Vagina (tissue), 2 donors: ENCODE measurements around the gene EPB41L2. TPM values are rescaled to one million over a fixed set of nuclear protein-coding genes. Genes with fewer than 3 reads are reported as not detected.
A peak's percentile ranks its signal among the peaks of the same experiment; 100 is the strongest.

Experiments
- DNase-seq, 2 donors: peaks; one replicate each; pipeline ENCODE4 v3.0.0-alpha.2; 2017; ENCODE audit errors: extremely low spot score in 2 of 2
- H3K27ac ChIP-seq: fragments of 200-600 bp; sonication (generic); one replicate; pipeline ENCODE4 v1.5.1; 2019
- H3K27me3 ChIP-seq: fragments of 200-600 bp; sonication (generic); one replicate; pipeline ENCODE4 v1.5.1; 2019
- H3K36me3 ChIP-seq, 2 donors: fragments of 200-600 bp; sonication (generic); one replicate each; pipeline ENCODE4 v1.5.1; 2017 to 2019
- H3K4me1 ChIP-seq: fragments of 200-600 bp; sonication (generic); one replicate; pipeline ENCODE4 v1.5.1; 2019
- H3K4me3 ChIP-seq, 2 donors: fragments of 200-600 bp; sonication (generic); 1 replicate in 1 of 2; 2 replicates in 1 of 2; pipeline ENCODE4 v1.5.1; 2016 to 2019
- H3K9me3 ChIP-seq: fragments of 200-600 bp; sonication (generic); one replicate; pipeline ENCODE4 v1.5.1; 2019
- CTCF ChIP-seq, 3 experiments: fragments of 450-650 bp in 2 of 3; fragments of 200-600 bp in 1 of 3; sonication (generic) in 1 of 3; IDR thresholded peaks; one replicate each; pipeline ENCODE4 v1.5.1; 2017 to 2019; ENCODE audit warnings: antibody characterized with exemption in 3 of 3, mild to moderate bottlenecking in 2 of 3, moderate library complexity in 2 of 3
- POLR2A ChIP-seq, 2 donors: fragments of 450-650 bp; IDR thresholded peaks; one replicate each; pipeline ENCODE4 v1.6.1; 2017; ENCODE audit warnings: antibody characterized with exemption in 2 of 2, mild to moderate bottlenecking in 2 of 2, moderate library complexity in 2 of 2
- POLR2AphosphoS5 ChIP-seq, 2 donors: sonication (generic); formaldehyde crosslinking; IDR thresholded peaks; one replicate each; pipeline ENCODE4 v1.9.0; 2017; ENCODE audit warnings: antibody characterized with exemption in 2 of 2, mild to moderate bottlenecking in 2 of 2, low read depth in 1 of 2; ENCODE audit not compliant: insufficient read depth in 1 of 2
- intact Hi-C: fragments of 100-400 bp; cut with DNase I; formaldehyde crosslinking; loops from one replicate; pipeline ENCODE4 v1.15.1; 2023
- total RNA-seq: library from RNA; depleted of rRNA; stranded (reverse); fragments of >200 nt; gene quantifications from one replicate; pipeline ENCODE4 v1.2.3, GENCODE V29; 2016

EPB41L2 gene
- 96.7 TPM for total RNA-seq

GRCh38 chr6:131063028-131063763, at the start of gene EPB41L2:
Gene EPB41L2 (minus strand): TSS chr6:131063245. CDS start chr6:130956485, 106,760 bp downstream.
- H3K36me3 ChIP-seq, result no peaks in the 10 kb centered on the region
- intact Hi-C loops, result loop anchor here (5.0 kb wide), 1 partner anchor 176 kb away; no protein-coding TSS in a partner anchor
- no peak for TF ChIP-seq CTCF (IDR thresholded peaks at IDR 0.05)
- TF ChIP-seq POLR2AphosphoS5 (IDR thresholded peaks at IDR 0.05; ENCODE audit: insufficient read depth in 1 of 2, low read depth in 1 of 2), result peak; percentile 23 to 88
- TF ChIP-seq POLR2A (IDR thresholded peaks at IDR 0.05), result peak; percentile 78 to 87
- no peak for DNase-seq
- H3K4me1 ChIP-seq, result peaks cover 14% of the 10 kb centered on the region
- H3K9me3 ChIP-seq, result no peaks in the 10 kb centered on the region
- peak within 1 kb of the TSS; percentile 91 for H3K27ac ChIP-seq
- no peaks in the 10 kb centered on the region for H3K27me3 ChIP-seq
- peak within 1 kb of the TSS; percentile 77 to 99 for H3K4me3 ChIP-seq

- intact Hi-C loops, result no loop called here
- TF ChIP-seq POLR2A (IDR thresholded peaks at IDR 0.05) (no peak), CTCF (IDR thresholded peaks at IDR 0.05) (no peak), POLR2AphosphoS5 (IDR thresholded peaks at IDR 0.05; ENCODE audit: insufficient read depth in 1 of 2, low read depth in 1 of 2) (no peak)
- no peak for DNase-seq
Observed at GRCh38 chr6:131112249-131112648, 49.2 kb upstream of the EPB41L2 start.

GRCh38 chr6:131107151-131107550, 44.1 kb upstream of the EPB41L2 start:
- Histone ChIP-seq H3K27me3 (no peaks in the 10 kb centered on the region), H3K27ac (no peak overlapping the region), H3K36me3 (no peaks in the 10 kb centered on the region), H3K4me3 (no peak overlapping the region), H3K4me1 (no peaks in the 10 kb centered on the region), H3K9me3 (no peaks in the 10 kb centered on the region)
- no peak for TF ChIP-seq POLR2A (IDR thresholded peaks at IDR 0.05)
- no peak for TF ChIP-seq POLR2AphosphoS5 (IDR thresholded peaks at IDR 0.05; ENCODE audit: insufficient read depth in 1 of 2, low read depth in 1 of 2)
- DNase-seq, result no peak
- intact Hi-C loops, result no loop called here

More at GRCh38 chr6:131112249-131112648, 49.2 kb upstream of the EPB41L2 start:
- Histone ChIP-seq H3K36me3 (no peaks in the 10 kb centered on the region), H3K4me1 (no peaks in the 10 kb centered on the region), H3K4me3 (no peak overlapping the region), H3K27ac (no peak overlapping the region), H3K9me3 (no peaks in the 10 kb centered on the region), H3K27me3 (no peaks in the 10 kb centered on the region)

GRCh38 chr6:131103901-131104300, 40.9 kb upstream of the EPB41L2 start:
- Histone ChIP-seq H3K9me3 (no peaks in the 10 kb centered on the region), H3K36me3 (no peaks in the 10 kb centered on the region), H3K4me1 (no peaks in the 10 kb centered on the region), H3K27me3 (no peaks in the 10 kb centered on the region), H3K4me3 (no peak overlapping the region), H3K27ac (no peak overlapping the region)
- no peak for DNase-seq
- no peak for TF ChIP-seq CTCF (IDR thresholded peaks at IDR 0.05)
- TF ChIP-seq POLR2AphosphoS5 (IDR thresholded peaks at IDR 0.05; ENCODE audit: insufficient read depth in 1 of 2, low read depth in 1 of 2), result no peak
- TF ChIP-seq POLR2A (IDR thresholded peaks at IDR 0.05), result no peak
- intact Hi-C loops, result no loop called here

- no peak for DNase-seq
- H3K36me3 ChIP-seq, result no peaks in the 10 kb centered on the region
- H3K4me3 ChIP-seq, result no peak overlapping the region
- no peaks in the 10 kb centered on the region for H3K9me3 ChIP-seq
- no peaks in the 10 kb centered on the region for H3K4me1 ChIP-seq
- no peak overlapping the region for H3K27ac ChIP-seq
- intact Hi-C loops, result no loop called here
- TF ChIP-seq POLR2A (IDR thresholded peaks at IDR 0.05) (no peak), POLR2AphosphoS5 (IDR thresholded peaks at IDR 0.05; ENCODE audit: insufficient read depth in 1 of 2, low read depth in 1 of 2) (no peak), CTCF (IDR thresholded peaks at IDR 0.05) (no peak)
- H3K27me3 ChIP-seq, result no peaks in the 10 kb centered on the region
Observed at GRCh38 chr6:131103296-131103695, 40.3 kb upstream of the EPB41L2 start.
